Measurements from ENCODE around the gene CDR2. TPM values are rescaled to one million over a fixed set of nuclear protein-coding genes. Genes with fewer than 3 reads are reported as not detected.

The CDR2 gene
- total RNA-seq, 1 experiment from 2014 or later, result 35.7 TPM

DNA sequence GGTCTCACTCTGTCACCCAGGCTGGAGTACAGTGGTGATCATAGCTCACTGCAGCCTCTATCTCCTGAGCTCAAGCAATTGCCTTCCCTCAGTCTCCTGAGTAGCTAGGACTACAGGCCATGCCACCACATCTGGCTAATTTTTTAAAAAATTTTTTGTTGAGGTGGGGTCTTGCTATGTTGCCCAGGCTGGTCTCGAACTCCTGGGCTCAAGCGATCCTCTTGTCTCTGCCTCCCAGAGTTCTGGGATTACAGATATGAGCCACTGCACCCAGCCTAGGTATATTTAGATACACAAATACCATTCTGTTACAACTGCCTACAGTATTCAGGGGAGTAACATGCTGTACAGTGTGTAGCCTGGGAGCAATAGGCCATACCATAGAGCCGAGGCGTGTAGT, 62.9 kb downstream of the CDR2 start:
- no peaks in the 10 kb centered on the region for H3K4me1 ChIP-seq (ENCODE audit: control insufficient read depth, insufficient read depth, low read length)
- intact Hi-C loops (cut with micrococcal nuclease; ENCODE audit: unreplicated experiment) (no loop called here), in situ Hi-C loops (cut with HindIII; ENCODE audit: low pct_unique_long_range_greater_than_20kb, low sequenced_read_pairs) (no loop called here)
- H3K27ac ChIP-seq (ENCODE audit: low read length), result no peak overlapping the region
- ATAC-seq, result no peak; the same call in 1 of the 2 replicates
- no peaks in the 10 kb centered on the region for H3K9me3 ChIP-seq (ENCODE audit: control insufficient read depth, insufficient read depth, low read depth, low read length)
- no TSS peak for BruUV-seq (replicated peaks)
- ChIA-PET CTCF (no interaction called here), POLR2A (interaction anchor here (0.6 kb wide), 1 partner anchor 125 kb away, joined by 17 read pairs; no protein-coding TSS in a partner anchor)
- no peaks in the 10 kb centered on the region; the same call in 1 of the 2 replicates for H3K36me3 ChIP-seq (ENCODE audit: control insufficient read depth, insufficient read depth, low read length)
- H3K4me3 ChIP-seq (ENCODE audit: low read depth in 2 of 2, low read length in 2 of 2), result no peak overlapping the region
- TF ChIP-seq POLR2AphosphoS5 (IDR thresholded peaks at IDR 0.05; ENCODE audit: low read depth, low read length) (no peak), TCF7L2 (IDR thresholded peaks at IDR 0.05; ENCODE audit: low read depth, low read length) (no peak), SIN3A (IDR thresholded peaks at IDR 0.05; ENCODE audit: borderline replicate concordance, insufficient read depth, low read depth, low read length) (no peak)
- TF ChIP-seq, protein P1, sequence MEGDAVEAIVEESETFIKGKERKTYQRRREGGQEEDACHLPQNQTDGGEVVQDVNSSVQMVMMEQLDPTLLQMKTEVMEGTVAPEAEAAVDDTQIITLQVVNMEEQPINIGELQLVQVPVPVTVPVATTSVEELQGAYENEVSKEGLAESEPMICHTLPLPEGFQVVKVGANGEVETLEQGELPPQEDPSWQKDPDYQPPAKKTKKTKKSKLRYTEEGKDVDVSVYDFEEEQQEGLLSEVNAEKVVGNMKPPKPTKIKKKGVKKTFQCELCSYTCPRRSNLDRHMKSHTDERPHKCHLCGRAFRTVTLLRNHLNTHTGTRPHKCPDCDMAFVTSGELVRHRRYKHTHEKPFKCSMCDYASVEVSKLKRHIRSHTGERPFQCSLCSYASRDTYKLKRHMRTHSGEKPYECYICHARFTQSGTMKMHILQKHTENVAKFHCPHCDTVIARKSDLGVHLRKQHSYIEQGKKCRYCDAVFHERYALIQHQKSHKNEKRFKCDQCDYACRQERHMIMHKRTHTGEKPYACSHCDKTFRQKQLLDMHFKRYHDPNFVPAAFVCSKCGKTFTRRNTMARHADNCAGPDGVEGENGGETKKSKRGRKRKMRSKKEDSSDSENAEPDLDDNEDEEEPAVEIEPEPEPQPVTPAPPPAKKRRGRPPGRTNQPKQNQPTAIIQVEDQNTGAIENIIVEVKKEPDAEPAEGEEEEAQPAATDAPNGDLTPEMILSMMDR (IDR thresholded peaks at IDR 0.05), result no peak
- TF ChIP-seq, protein P2, sequence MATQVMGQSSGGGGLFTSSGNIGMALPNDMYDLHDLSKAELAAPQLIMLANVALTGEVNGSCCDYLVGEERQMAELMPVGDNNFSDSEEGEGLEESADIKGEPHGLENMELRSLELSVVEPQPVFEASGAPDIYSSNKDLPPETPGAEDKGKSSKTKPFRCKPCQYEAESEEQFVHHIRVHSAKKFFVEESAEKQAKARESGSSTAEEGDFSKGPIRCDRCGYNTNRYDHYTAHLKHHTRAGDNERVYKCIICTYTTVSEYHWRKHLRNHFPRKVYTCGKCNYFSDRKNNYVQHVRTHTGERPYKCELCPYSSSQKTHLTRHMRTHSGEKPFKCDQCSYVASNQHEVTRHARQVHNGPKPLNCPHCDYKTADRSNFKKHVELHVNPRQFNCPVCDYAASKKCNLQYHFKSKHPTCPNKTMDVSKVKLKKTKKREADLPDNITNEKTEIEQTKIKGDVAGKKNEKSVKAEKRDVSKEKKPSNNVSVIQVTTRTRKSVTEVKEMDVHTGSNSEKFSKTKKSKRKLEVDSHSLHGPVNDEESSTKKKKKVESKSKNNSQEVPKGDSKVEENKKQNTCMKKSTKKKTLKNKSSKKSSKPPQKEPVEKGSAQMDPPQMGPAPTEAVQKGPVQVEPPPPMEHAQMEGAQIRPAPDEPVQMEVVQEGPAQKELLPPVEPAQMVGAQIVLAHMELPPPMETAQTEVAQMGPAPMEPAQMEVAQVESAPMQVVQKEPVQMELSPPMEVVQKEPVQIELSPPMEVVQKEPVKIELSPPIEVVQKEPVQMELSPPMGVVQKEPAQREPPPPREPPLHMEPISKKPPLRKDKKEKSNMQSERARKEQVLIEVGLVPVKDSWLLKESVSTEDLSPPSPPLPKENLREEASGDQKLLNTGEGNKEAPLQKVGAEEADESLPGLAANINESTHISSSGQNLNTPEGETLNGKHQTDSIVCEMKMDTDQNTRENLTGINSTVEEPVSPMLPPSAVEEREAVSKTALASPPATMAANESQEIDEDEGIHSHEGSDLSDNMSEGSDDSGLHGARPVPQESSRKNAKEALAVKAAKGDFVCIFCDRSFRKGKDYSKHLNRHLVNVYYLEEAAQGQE (IDR thresholded peaks at IDR 0.05; ENCODE audit: insufficient read depth in 1 of 2, low read depth in 2 of 2, low read length in 1 of 2), result no peak
- no peaks in the 10 kb centered on the region for H3K27me3 ChIP-seq (ENCODE audit: control insufficient read depth, insufficient read depth, low read length)
- DNase-seq (ENCODE audit: low read depth, low spot score), result no peak

DNA sequence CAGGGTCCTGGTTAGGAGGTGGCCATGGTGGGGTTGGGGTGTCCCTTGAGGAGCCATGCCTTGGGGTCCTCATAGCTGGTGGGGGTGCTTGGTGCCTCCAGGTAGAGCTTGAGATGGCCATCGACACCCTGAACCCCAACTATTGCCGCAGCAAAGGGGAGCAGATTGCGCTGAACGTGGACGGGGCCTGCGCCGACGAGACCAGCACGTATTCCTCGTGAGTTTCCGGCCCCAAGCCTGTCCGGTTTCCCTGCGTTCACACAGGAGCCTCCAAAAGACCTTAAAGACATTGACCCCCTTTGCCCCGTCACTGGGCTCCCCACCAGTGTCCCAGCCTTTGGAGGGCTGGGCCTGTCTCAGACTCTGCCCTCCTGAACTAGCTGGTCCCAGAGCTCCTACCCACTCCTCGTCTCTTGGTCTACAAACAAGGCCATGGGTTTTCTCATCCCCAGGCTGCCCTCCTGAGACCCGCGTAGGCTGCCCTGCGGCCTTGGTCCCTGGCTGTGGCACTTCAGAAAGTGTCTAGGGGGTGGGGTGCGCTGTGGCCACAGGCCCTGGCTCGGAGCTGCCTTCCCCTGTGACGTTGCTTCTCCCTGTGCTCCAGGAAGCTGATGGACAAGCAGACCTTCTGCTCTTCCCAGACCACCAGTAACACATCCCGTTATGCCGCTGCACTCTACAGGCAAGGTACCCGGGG, 65.4 kb downstream of the CDR2 start:
- no peaks in the 10 kb centered on the region for H3K4me1 ChIP-seq (ENCODE audit: control insufficient read depth, insufficient read depth, low read length)
- TF ChIP-seq POLR2AphosphoS5 (IDR thresholded peaks at IDR 0.05; ENCODE audit: low read depth, low read length), result no peak
- TF ChIP-seq, protein P1 (IDR thresholded peaks at IDR 0.05), result no peak
- TF ChIP-seq TCF7L2 (IDR thresholded peaks at IDR 0.05; ENCODE audit: low read depth, low read length), result no peak
- TF ChIP-seq, protein P2 (IDR thresholded peaks at IDR 0.05; ENCODE audit: insufficient read depth in 1 of 2, low read depth in 2 of 2, low read length in 1 of 2), result no peak
- no peak for TF ChIP-seq SIN3A (IDR thresholded peaks at IDR 0.05; ENCODE audit: borderline replicate concordance, insufficient read depth, low read depth, low read length)
- no peak for ATAC-seq
- H3K36me3 ChIP-seq (ENCODE audit: control insufficient read depth, insufficient read depth, low read length), result no peaks in the 10 kb centered on the region; the same call in 1 of the 2 replicates
- no peak overlapping the region for H3K4me3 ChIP-seq (ENCODE audit: low read depth in 2 of 2, low read length in 2 of 2)
- no peaks in the 10 kb centered on the region for H3K27me3 ChIP-seq (ENCODE audit: control insufficient read depth, insufficient read depth, low read length)
- in situ Hi-C loops (cut with HindIII; ENCODE audit: low pct_unique_long_range_greater_than_20kb, low sequenced_read_pairs) (no loop called here), intact Hi-C loops (cut with micrococcal nuclease; ENCODE audit: unreplicated experiment) (no loop called here)
- H3K9me3 ChIP-seq (ENCODE audit: control insufficient read depth, insufficient read depth, low read depth, low read length), result no peaks in the 10 kb centered on the region
- DNase-seq (ENCODE audit: low read depth, low spot score), result no peak
- ChIA-PET CTCF (no interaction called here), POLR2A (no interaction called here)
- H3K27ac ChIP-seq (ENCODE audit: low read length), result no peak overlapping the region
- BruUV-seq (replicated peaks), result no TSS peak

All from Panc1 (cell line).